ENCODE results near the gene MSMP.

MSMP gene, protein sequence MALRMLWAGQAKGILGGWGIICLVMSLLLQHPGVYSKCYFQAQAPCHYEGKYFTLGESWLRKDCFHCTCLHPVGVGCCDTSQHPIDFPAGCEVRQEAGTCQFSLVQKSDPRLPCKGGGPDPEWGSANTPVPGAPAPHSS

DNA sequence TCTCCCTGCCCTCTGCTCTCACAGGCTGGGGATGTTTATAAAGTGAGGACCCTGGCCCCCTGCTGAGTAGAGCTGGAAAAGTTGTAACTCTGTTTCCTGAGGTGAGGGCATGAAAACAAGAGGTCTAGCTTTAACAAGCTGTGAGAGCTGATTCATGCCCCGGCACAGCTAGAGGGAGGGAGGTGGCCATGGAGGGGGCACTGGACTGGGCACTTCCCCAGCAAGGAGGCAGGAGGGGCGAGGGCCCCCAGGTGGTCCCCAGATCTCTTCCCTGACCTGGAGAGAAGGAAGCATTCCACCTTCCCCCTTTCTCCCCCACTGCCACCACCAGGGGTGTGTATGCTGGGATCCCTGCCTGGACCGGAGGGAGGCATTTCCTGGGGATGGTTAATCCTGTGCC is at the start of gene MSMP:
MSMP (minus strand) TSS at position 13 of the 400 bp plus-strand sequence. CDS start 147 bp downstream, outside the sequence.
- Histone ChIP-seq H3K36me3 (ENCODE audit: control insufficient read depth, insufficient read depth, low read length, severe bottlenecking) (peaks cover 48% of the 10 kb centered on the region), H3K9me3 (ENCODE audit: control insufficient read depth, low read length) (no peaks in the 10 kb centered on the region), H3K9ac (ENCODE audit: low read length) (no peak within 1 kb of the TSS), H3K4me3 (ENCODE audit: low read length) (no peak within 1 kb of the TSS), H3K4me1 (ENCODE audit: control insufficient read depth, insufficient read depth, low read length) (peaks cover 36% of the 10 kb centered on the region), H3K27me3 (replicated peaks; ENCODE audit: control insufficient read depth, insufficient read depth, low read length) (no peaks in the 10 kb centered on the region)
- DNase-seq (ENCODE audit: low read depth) = no peak

DNA sequence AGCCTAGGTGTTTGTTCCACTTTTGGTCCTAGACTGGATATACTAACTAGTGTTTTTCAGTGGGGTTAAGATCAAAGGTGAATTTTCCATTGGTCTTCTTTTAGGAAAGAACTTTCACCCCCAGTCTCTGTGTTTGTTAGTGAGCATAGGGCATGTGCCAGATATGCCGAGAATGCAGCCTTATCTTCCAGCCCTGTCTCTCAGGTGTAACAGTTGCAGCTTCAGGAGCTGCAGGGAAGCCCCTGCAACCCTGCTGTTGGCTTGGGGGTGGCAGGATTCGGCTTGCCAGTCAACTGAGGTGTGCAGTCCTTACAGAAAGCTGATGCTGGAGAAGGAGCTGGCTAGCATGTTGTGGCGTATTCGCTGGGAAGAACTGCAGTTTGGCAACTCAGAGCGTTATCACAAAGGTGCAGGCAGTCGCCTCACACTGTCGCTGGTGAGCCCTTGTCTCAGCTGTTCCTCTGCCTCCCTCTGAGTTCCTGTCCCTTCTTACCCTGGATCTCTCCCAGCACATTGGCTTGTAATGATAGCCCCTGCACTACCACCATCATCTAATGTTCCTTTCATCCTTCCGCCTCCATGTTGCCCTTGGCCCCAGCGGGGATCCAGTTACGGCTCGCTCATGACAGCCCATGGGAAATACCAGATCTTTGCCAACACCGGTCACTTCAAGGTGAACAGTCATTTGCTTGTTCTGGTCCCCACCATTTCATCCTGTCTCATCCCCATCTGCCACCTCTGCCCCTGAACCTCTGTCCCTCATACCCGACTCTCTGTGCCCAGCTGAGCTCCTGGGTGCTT is 47.5 kb upstream of the MSMP start:
- DNase-seq (ENCODE audit: low read depth) = no peak
- no peaks in the 10 kb centered on the region for H3K27me3 ChIP-seq (replicated peaks; ENCODE audit: control insufficient read depth, insufficient read depth, low read length)
- H3K4me3 ChIP-seq (ENCODE audit: low read length) = no peak overlapping the region

DNA sequence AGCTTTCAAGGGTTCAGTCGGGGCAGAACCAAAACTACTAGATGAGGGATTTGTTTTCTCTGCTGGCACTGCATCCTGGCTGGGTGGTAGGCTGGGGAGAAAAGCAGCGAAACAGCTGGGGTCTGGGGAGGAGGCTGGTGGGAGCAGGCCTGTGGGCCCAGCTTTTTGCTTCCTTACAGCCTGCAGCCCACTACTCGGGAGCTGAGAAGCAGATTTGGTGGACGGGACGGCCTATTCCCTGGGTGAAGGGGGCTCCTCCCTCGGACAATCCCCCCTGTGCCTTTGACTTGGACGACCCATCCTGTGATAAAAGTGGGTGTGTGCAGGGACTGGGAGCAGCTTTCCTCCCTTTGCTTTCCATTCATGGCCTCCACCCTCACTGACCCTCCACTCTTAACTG is 46.5 kb upstream of the MSMP start:
- Histone ChIP-seq H3K4me1 (ENCODE audit: control insufficient read depth, insufficient read depth, low read length) (peaks cover 5% of the 10 kb centered on the region), H3K9me3 (ENCODE audit: control insufficient read depth, low read length) (no peaks in the 10 kb centered on the region), H3K36me3 (ENCODE audit: control insufficient read depth, insufficient read depth, low read length, severe bottlenecking) (peaks cover 45% of the 10 kb centered on the region), H3K9ac (ENCODE audit: low read length) (no peak overlapping the region), H3K4me3 (ENCODE audit: low read length) (no peak overlapping the region), H3K27me3 (replicated peaks; ENCODE audit: control insufficient read depth, insufficient read depth, low read length) (no peaks in the 10 kb centered on the region)
- no peak for DNase-seq (ENCODE audit: low read depth)

More for the DNA sequence above, 47.5 kb upstream of the MSMP start:
- H3K36me3 ChIP-seq (ENCODE audit: control insufficient read depth, insufficient read depth, low read length, severe bottlenecking) = peaks cover 55% of the 10 kb centered on the region
- no peak overlapping the region for H3K9ac ChIP-seq (ENCODE audit: low read length)
- H3K9me3 ChIP-seq (ENCODE audit: control insufficient read depth, low read length) = no peaks in the 10 kb centered on the region
- H3K4me1 ChIP-seq (ENCODE audit: control insufficient read depth, insufficient read depth, low read length) = no peaks in the 10 kb centered on the region

DNA sequence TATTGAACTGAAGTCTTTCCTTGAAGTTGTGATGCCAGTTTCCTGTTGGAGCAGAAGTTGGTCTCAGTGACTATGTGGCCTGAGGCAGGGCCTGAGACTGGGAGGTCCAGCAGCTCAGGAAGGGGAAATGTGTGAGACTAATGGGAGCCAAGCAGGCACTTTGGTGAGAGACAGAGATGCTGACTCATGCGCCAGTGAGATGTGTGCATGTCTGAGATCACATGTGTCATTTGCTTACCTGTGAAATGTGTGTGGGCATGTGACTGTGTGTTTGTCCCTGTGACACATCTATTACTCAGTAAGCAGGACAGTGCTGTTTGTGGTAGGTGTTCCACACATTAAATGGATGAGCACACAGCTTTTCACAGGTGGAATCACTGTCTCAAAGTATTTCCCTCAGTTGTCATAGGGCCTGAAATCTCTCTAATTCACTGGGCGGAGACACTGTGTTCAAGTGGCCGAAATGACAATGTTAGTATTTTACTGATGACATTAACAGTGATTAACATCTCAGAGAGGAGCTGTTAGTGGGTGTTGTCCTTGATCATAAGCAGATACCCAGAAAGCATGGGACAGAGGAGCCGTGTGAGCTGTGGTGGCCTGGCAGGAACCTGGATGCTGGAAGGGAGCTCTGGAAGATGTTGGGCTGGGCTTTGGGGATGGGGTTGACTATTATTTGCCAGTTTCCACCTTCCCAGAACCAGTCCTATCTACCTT is 44.7 kb upstream of the MSMP start:
- no peaks in the 10 kb centered on the region for H3K27me3 ChIP-seq (replicated peaks; ENCODE audit: control insufficient read depth, insufficient read depth, low read length)
- H3K4me3 ChIP-seq (ENCODE audit: low read length) = no peak overlapping the region
- DNase-seq (ENCODE audit: low read depth) = peak; percentile 21
- H3K4me1 ChIP-seq (ENCODE audit: control insufficient read depth, insufficient read depth, low read length) = peaks cover 22% of the 10 kb centered on the region
- peaks cover 35% of the 10 kb centered on the region for H3K36me3 ChIP-seq (ENCODE audit: control insufficient read depth, insufficient read depth, low read length, severe bottlenecking)
- H3K9ac ChIP-seq (ENCODE audit: low read length) = no peak overlapping the region
- no peaks in the 10 kb centered on the region for H3K9me3 ChIP-seq (ENCODE audit: control insufficient read depth, low read length)

DNA sequence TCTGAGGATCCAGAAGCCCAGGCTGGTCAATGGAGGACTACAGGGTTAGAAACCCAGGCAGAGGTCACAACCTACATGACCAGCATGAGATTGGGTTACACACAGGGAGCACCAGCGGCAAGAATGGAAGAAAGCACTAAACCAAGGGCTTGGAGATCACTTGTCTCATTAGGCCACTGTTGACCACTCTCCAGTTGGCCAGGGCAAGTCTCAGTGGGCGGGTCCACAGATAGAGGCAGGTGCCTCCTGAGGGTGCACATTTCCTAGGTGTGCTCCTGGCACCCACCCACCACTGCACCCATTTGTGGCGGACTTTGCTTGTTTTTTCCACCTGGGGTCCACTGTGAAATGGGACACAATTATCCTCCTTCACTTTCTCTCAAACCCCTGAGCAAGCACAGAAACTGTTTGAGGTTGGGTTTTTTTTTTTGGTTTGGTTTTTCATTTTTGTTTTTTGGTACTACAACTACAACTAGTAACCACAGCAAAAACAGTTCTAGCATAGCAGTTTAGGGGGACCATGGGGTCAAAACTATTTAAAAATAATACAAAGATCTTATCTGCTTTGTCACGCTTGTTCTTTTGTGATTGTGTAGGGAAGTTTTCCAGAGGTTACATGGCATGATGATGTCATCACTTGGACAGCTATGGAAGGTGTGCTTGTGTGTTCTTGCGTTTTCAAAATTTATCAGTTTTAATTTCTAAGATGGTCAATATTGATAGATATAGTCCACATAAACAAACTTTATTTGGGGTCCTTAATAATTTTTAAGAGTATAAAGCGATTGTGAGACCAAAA is 43.4 kb upstream of the MSMP start:
- H3K36me3 ChIP-seq (ENCODE audit: control insufficient read depth, insufficient read depth, low read length, severe bottlenecking) = peaks cover 27% of the 10 kb centered on the region
- DNase-seq (ENCODE audit: low read depth) = no peak
- peaks cover 35% of the 10 kb centered on the region for H3K4me1 ChIP-seq (ENCODE audit: control insufficient read depth, insufficient read depth, low read length)
- no peak overlapping the region for H3K9ac ChIP-seq (ENCODE audit: low read length)
- H3K9me3 ChIP-seq (ENCODE audit: control insufficient read depth, low read length) = no peaks in the 10 kb centered on the region
- H3K27me3 ChIP-seq (replicated peaks; ENCODE audit: control insufficient read depth, insufficient read depth, low read length) = no peaks in the 10 kb centered on the region
- H3K4me3 ChIP-seq (ENCODE audit: low read length) = no peak overlapping the region

DNA sequence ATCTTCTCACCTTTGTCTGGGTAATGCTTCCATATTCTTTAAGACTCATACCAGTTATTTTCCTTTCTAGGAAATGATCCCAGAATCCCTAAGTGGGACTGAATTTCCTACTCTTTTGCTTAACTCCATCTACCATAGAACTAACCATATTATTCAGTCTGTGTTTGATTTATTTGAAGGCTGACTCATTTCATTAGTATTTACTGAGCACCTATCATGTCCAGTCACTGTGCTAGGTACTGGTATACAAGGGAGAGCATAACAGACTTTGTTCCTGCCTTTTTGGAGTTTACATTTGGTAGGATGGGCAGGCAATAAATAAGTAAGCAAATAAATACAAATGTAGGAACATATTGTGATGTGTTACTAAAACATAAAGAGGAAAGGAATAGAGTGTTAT is 41.6 kb upstream of the MSMP start:
- H3K36me3 ChIP-seq (ENCODE audit: control insufficient read depth, insufficient read depth, low read length, severe bottlenecking) = peaks cover 11% of the 10 kb centered on the region
- DNase-seq (ENCODE audit: low read depth) = no peak
- H3K9ac ChIP-seq (ENCODE audit: low read length) = peak overlapping the region; percentile 52
- H3K4me1 ChIP-seq (ENCODE audit: control insufficient read depth, insufficient read depth, low read length) = peaks cover 43% of the 10 kb centered on the region
- no peak overlapping the region for H3K4me3 ChIP-seq (ENCODE audit: low read length)
- no peaks in the 10 kb centered on the region for H3K9me3 ChIP-seq (ENCODE audit: control insufficient read depth, low read length)
- no peaks in the 10 kb centered on the region for H3K27me3 ChIP-seq (replicated peaks; ENCODE audit: control insufficient read depth, insufficient read depth, low read length)

DNA sequence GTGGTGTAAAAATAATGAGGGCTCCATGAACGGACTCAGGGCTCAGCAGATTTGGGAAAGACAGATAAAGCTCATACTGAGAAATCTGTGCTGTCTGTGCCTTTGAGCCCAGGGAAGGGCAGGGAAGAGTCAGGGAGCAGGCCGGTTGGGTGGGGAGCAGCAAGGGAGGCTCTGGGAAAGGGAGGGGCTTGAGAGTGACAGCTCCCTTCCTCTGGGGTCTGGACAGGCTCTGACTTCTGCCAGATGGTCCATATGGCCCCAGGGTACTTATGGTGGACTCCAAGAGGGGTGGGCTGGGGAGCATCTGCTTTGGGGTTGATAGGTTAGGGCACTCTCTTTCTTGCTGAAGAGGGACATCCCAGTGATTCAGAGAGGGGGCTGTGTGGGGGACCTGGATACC is 39.4 kb upstream of the MSMP start:
- Histone ChIP-seq H3K4me3 (ENCODE audit: low read length) (peak overlapping the region; percentile 75), H3K4me1 (ENCODE audit: control insufficient read depth, insufficient read depth, low read length) (peaks cover 55% of the 10 kb centered on the region), H3K36me3 (ENCODE audit: control insufficient read depth, insufficient read depth, low read length, severe bottlenecking) (no peaks in the 10 kb centered on the region), H3K9me3 (ENCODE audit: control insufficient read depth, low read length) (no peaks in the 10 kb centered on the region), H3K9ac (ENCODE audit: low read length) (peak overlapping the region; percentile 52), H3K27me3 (replicated peaks; ENCODE audit: control insufficient read depth, insufficient read depth, low read length) (no peaks in the 10 kb centered on the region)
- DNase-seq (ENCODE audit: low read depth) = peak; percentile 15

DNA sequence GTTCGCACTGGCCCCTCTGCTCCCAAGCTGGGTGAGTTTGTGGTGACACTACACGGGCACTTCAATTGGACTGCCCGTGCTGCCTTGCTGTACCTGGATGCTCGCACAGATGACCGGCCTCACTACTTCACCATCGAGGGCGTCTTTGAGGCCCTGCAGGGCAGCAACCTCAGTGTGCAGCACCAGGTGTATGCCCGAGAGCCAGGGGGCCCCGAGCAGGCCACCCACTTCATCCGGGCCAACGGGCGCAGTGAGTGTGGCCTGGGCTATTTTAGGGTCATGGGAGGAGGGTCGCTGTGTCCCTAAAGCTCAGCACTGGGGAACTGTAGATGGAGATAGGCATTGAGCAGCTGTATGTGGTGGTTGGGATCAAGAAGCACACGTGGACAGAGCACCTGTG is 38.8 kb upstream of the MSMP start:
- Histone ChIP-seq H3K4me1 (ENCODE audit: control insufficient read depth, insufficient read depth, low read length) (peaks cover 55% of the 10 kb centered on the region), H3K27me3 (replicated peaks; ENCODE audit: control insufficient read depth, insufficient read depth, low read length) (no peaks in the 10 kb centered on the region), H3K9me3 (ENCODE audit: control insufficient read depth, low read length) (no peaks in the 10 kb centered on the region), H3K4me3 (ENCODE audit: low read length) (peak overlapping the region; percentile 75), H3K9ac (ENCODE audit: low read length) (peak overlapping the region; percentile 52), H3K36me3 (ENCODE audit: control insufficient read depth, insufficient read depth, low read length, severe bottlenecking) (no peaks in the 10 kb centered on the region)
- DNase-seq (ENCODE audit: low read depth) = no peak

DNA sequence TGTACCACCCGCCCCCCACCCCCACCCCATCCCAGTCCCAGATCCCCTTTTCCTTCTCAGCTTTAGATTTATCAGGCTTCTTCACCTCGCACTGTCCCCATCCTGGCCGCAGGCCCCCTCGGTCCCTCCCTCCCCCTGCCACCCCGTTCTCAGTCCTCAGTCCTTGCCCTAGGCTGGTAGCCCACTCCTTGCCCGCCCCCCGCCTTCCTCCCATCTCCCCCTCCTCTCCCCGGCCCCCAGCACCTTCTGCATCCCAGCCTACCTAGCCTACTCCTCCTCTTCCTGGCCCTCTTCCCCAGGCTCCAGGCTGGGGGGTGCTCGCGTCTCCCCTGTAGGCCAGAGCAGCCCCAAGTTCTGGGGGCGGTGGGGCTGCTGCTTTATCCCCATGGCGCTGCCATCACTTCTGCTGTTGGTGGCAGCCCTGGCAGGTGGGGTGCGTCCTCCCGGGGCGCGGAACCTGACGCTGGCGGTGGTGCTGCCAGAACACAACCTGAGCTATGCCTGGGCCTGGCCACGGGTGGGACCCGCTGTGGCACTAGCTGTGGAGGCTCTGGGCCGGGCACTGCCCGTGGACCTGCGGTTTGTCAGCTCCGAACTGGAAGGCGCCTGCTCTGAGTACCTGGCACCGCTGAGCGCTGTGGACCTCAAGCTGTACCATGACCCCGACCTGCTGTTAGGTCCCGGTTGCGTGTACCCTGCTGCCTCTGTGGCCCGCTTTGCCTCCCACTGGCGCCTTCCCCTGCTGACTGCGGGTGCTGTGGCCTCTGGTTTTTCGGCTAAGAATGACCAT is 38.1 kb upstream of the MSMP start:
- Histone ChIP-seq H3K27me3 (replicated peaks; ENCODE audit: control insufficient read depth, insufficient read depth, low read length) (no peaks in the 10 kb centered on the region), H3K4me3 (ENCODE audit: low read length) (peak overlapping the region; percentile 81), H3K36me3 (ENCODE audit: control insufficient read depth, insufficient read depth, low read length, severe bottlenecking) (no peaks in the 10 kb centered on the region), H3K4me1 (ENCODE audit: control insufficient read depth, insufficient read depth, low read length) (peaks cover 55% of the 10 kb centered on the region), H3K9ac (ENCODE audit: low read length) (peak overlapping the region; percentile 91), H3K9me3 (ENCODE audit: control insufficient read depth, low read length) (no peaks in the 10 kb centered on the region)
- DNase-seq (ENCODE audit: low read depth) = no peak

DNA sequence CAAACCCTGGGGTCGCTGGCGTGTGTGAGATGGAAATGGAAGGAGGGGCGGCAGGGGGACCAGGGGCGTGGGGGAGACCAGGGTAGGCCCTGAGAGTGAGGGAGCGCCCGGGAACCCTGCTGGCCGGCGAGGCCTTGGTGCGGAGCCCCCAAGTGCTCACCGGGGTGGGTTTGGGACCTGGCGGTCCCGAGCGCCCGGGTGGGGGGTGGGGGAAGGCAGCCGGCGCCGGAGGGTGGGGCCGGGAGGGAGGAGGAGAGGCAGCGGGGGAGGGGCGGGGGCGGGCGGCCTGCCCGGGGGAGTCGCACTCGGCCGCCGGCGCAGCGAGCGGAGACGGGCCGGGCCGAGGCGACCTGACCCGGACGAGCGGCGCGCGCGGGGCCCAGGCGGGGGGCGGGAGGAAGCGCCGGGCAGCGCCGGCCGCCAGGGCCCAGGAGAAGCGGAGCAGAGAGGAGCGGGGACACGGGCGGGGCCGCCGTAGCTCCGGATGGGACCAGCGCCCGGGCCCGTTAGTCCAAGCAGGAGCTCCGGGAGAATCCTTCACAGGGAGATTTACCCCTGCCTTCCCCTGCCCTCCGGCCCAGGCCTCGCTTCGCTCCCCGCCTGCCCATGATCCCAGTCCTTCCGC is 37.3 kb upstream of the MSMP start, which contains the start of gene NPR2:
NPR2 (plus strand) TSS at position 295 of the 625 bp plus-strand sequence. CDS start 818 bp downstream, outside the sequence.
- no peaks in the 10 kb centered on the region for H3K9me3 ChIP-seq (ENCODE audit: control insufficient read depth, low read length)
- H3K9ac ChIP-seq (ENCODE audit: low read length) = peak within 1 kb of the TSS; percentile 91
- DNase-seq (ENCODE audit: low read depth) = peak; percentile 86
- no peaks in the 10 kb centered on the region for H3K36me3 ChIP-seq (ENCODE audit: control insufficient read depth, insufficient read depth, low read length, severe bottlenecking)
- H3K4me3 ChIP-seq (ENCODE audit: low read length) = peak within 1 kb of the TSS; percentile 81
- H3K27me3 ChIP-seq (replicated peaks; ENCODE audit: control insufficient read depth, insufficient read depth, low read length) = no peaks in the 10 kb centered on the region
- H3K4me1 ChIP-seq (ENCODE audit: control insufficient read depth, insufficient read depth, low read length) = peaks cover 55% of the 10 kb centered on the region
